GM12891 (cell line): ENCODE data around the gene TPM1.

Experiments
- PAX5 ChIP-seq: IDR thresholded peaks from 2 replicates; pipeline ENCODE4 v1.6.1; 2011; ENCODE audit warnings: low read length, moderate library complexity, mild to moderate bottlenecking; ENCODE audit not compliant: insufficient read depth, severe bottlenecking
- POLR2A ChIP-seq: IDR thresholded peaks from 2 replicates; pipeline ENCODE4 v1.6.1; 2011; ENCODE audit warnings: low read depth, low read length, control low read depth
- POLR2AphosphoS5 ChIP-seq: IDR thresholded peaks from 2 replicates; pipeline ENCODE4 v1.6.1; 2011; ENCODE audit warnings: low read depth, low read length, control low read depth
- POU2F2 ChIP-seq: IDR thresholded peaks from 2 replicates; pipeline ENCODE4 v1.6.1; 2011; ENCODE audit warnings: low read depth, mild to moderate bottlenecking, control low read depth, low read length, moderate library complexity
- SPI1 ChIP-seq: IDR thresholded peaks from 2 replicates; pipeline ENCODE4 v1.6.1; 2011; ENCODE audit warnings: low read depth, low read length, control low read depth
- TAF1 ChIP-seq: IDR thresholded peaks from 2 replicates; pipeline ENCODE4 v1.6.1; 2011; ENCODE audit warnings: low read depth, low read length, control low read depth

DNA sequence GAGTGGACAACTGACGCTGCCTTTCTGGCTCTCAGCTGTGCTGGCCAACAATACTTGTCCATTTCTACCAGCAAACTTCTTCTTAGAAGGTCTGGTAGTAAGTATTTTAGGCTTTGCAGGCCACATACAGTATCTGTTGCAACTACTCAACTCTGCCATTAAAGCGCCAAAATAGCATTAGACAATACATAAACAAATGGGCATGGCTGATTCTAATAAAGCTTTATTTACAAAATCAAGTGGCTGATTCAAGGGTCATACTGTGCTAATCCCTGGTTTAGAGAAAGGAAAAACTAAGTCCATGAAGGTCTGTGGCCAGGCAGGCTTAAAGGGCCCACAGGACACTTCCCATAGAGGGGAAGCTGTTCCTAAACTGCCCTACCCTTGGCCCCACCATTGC is 26.3 kb upstream of the TPM1 start:
- TF ChIP-seq POLR2A (no peak), POLR2AphosphoS5 (no peak), TAF1 (no peak), SPI1 (no peak), POU2F2 (no peak), PAX5 (no peak)
